Ovary (tissue), 9 donors: ENCODE results near the gene SLC28A2. TPM values are rescaled to one million over a fixed set of nuclear protein-coding genes. Genes with fewer than 3 reads are reported as not detected.

ENCODE experiments used
- DNase-seq, 5 donors: peaks; one replicate each; pipeline ENCODE4 v3.0.0-alpha.2; 2019 to 2020
- H3K27ac ChIP-seq, 2 donors: fragments of 200-600 bp; one replicate each; pipeline versions ENCODE4 v1.5.1 to v1.8.0; 2019 to 2022
- H3K27me3 ChIP-seq: fragments of 200-600 bp; one replicate; pipeline ENCODE4 v1.8.0; 2022
- H3K36me3 ChIP-seq: fragments of 200-600 bp; sonication (generic); one replicate; pipeline ENCODE4 v1.5.1; 2019
- H3K4me1 ChIP-seq: one replicate; pipeline ENCODE4 v1.8.1; 2013; ENCODE audit warnings: mild to moderate bottlenecking, moderate library complexity; ENCODE audit not compliant: insufficient read depth
- H3K4me3 ChIP-seq: fragments of 200-600 bp; sonication (generic); one replicate; pipeline ENCODE4 v1.5.1; 2017
- H3K9me3 ChIP-seq, 2 donors: fragments of 200-600 bp in 1 of 2; sonication (generic) in 1 of 2; one replicate each; pipeline versions ENCODE4 v1.5.1 to v1.8.1; 2013 to 2019; ENCODE audit warnings: mild to moderate bottlenecking in 1 of 2, moderate library complexity in 1 of 2
- EP300 ChIP-seq: sonication (generic); formaldehyde crosslinking; IDR thresholded peaks from one replicate; pipeline ENCODE4 v1.6.1; 2017; ENCODE audit warnings: antibody characterized with exemption
- POLR2A ChIP-seq: fragments of 450-650 bp; IDR thresholded peaks from one replicate; pipeline ENCODE4 v1.6.1; 2017; ENCODE audit warnings: antibody characterized with exemption, mild to moderate bottlenecking, moderate library complexity
- WGBS, 3 donors: extraction: QIAGEN DNeasy Blood & Tissue Kit in 1 of 3; methylation state at CpG; one replicate each; pipeline versions ENCODE4 v1.1.5 to v1.1.7; 2013 to 2017; 5-methylcytosine and 5-hydroxymethylcytosine counted together
- intact Hi-C, 4 donors: fragments of 100-400 bp; cut with DNase I; formaldehyde crosslinking; loops; one replicate each; pipeline versions ENCODE4 v1.11.0 to v1.15.1; 2022 to 2023
- polyA plus RNA-seq, 2 donors: library from polyadenylated mRNA; stranded (reverse); fragments of 200-250 nt in 1 of 2; fragments of 350-450 nt in 1 of 2; fragmentation: Illumina TruSeq in 1 of 2; extraction: RNeasy Lipid Tissue Mini Kit (QIAGEN cat#74804) in 1 of 2; gene quantifications; one replicate each; pipeline ENCODE4 v1.2.3, GENCODE V29; 2013 to 2014
- total RNA-seq, 7 donors: library from RNA; depleted of rRNA in 2 of 7; stranded (reverse); fragments of >200 nt in 2 of 7; fragmentation: NEBNext Ultra II Directional in 3 of 7; extraction: Animal tissue kit (Norgen Biotek cat#: 25700) in 3 of 7; gene quantifications; one replicate each; pipeline versions ENCODE4 v1.1.0 to v1.2.4, GENCODE V29; 2016 to 2023
- TF ChIP-seq, protein P1 (sequence below), 3 donors: fragments of 450-650 bp in 2 of 3; fragments of 200-600 bp in 1 of 3; IDR thresholded peaks; one replicate each; pipeline versions ENCODE4 v1.5.1 to v1.8.0; 2016 to 2022; ENCODE audit warnings: antibody characterized with exemption in 3 of 3, mild to moderate bottlenecking in 1 of 3
- donor health status: DM: no; HTN: no; CAD: no; lungs with moderate emphysema.
- donor health status: DM: no; HTN: no; CAD: no.
- donor health status: Bipolar disorder and iron deficiency.
- donor health status: DM: yes; HTN: yes; CAD: no.
- donor health status: DM: no; HTN: no; CAD: no.
- donor health status: DM: yes; HTN: yes; CAD: no.

SLC28A2 gene
- total and polyA plus RNA-seq, 9 donors: 0.06 to 0.31 (median 0.15) TPM; not detected in 5

DNA sequence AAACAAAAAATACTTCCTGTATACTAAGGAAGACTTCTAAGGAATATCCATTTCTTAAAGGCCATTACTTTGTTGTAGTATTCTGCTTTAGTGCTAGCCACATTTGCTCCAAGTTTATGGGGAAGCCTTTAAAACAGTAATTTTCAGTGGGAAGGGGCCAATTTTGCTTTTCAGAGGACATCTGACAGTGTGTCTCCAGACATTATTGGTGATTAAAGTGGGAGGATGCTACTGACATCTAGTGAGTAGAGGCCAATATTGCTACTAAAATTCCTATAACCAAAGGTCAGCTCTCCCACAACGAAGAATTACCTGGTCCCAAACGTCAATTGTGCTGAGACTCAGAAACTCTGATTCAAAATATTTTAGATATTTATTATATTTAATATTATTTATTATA lies 24.8 kb downstream of the SLC28A2 start:
- Histone ChIP-seq H3K9me3 (no peaks in the 10 kb centered on the region), H3K36me3 (no peaks in the 10 kb centered on the region), H3K4me3 (no peak overlapping the region), H3K27ac (no peak overlapping the region), H3K27me3 (no peaks in the 10 kb centered on the region), H3K4me1 (peaks cover 7% of the 10 kb centered on the region)
- TF ChIP-seq, protein P1, sequence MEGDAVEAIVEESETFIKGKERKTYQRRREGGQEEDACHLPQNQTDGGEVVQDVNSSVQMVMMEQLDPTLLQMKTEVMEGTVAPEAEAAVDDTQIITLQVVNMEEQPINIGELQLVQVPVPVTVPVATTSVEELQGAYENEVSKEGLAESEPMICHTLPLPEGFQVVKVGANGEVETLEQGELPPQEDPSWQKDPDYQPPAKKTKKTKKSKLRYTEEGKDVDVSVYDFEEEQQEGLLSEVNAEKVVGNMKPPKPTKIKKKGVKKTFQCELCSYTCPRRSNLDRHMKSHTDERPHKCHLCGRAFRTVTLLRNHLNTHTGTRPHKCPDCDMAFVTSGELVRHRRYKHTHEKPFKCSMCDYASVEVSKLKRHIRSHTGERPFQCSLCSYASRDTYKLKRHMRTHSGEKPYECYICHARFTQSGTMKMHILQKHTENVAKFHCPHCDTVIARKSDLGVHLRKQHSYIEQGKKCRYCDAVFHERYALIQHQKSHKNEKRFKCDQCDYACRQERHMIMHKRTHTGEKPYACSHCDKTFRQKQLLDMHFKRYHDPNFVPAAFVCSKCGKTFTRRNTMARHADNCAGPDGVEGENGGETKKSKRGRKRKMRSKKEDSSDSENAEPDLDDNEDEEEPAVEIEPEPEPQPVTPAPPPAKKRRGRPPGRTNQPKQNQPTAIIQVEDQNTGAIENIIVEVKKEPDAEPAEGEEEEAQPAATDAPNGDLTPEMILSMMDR (IDR thresholded peaks at IDR 0.05): peak in 1 of 3 donors; percentile 25
- no peak for TF ChIP-seq EP300
- WGBS, 3 donors: 0 to 3% (median 1%) methylated on average over 2 of the region's 2 CpGs
- intact Hi-C loops: no loop called here
- DNase-seq: no peak

DNA sequence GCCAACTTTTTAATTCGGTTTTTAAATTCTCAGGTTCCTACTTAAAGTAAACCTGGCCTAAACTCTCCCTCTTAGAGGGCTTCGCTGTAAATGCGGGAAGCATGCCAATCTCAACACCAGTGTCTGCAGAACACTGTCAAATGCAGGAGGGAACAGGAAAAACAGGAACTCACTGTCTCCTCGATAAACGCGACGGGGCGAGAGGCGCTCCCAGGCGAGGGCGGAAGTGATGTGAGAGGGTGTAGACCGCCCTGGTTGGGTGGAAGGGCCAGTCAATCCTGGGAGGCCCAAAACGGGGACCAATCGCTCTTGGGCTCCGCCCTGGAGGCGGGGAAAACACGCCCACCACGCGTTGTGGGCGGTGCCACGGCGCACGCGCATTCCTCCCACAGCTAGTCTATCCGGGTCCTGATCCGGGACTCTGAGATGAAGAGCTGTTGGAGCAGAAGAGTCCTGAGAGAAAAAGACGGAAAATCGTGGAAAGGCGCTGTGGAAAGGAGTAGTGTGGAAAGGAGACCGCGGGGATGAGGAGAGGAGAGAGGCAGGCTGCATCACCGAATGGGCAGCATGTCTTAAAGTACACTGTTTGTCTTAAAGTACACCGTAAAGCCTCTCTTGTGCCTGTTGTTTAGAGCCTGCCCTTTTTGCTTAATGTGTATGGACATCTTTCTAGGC lies 27.1 kb downstream of the SLC28A2 start:
- TF ChIP-seq, protein P1 (IDR thresholded peaks at IDR 0.05): no peak
- peak; percentile 79 for TF ChIP-seq POLR2A
- WGBS, 3 donors: 0 to 1% (median 0%) methylated on average over 33 of the region's 33 CpGs
- intact Hi-C loops: no loop called here
- Histone ChIP-seq H3K4me1 (peaks cover 7% of the 10 kb centered on the region), H3K4me3 (peak overlapping the region; percentile 64), H3K27ac (peak overlapping the region in 1 of 2 donors; percentile 73), H3K9me3 (no peaks in the 10 kb centered on the region), H3K27me3 (no peaks in the 10 kb centered on the region), H3K36me3 (no peaks in the 10 kb centered on the region)
- DNase-seq: peak; percentile 97 to 100 (median 98)

DNA sequence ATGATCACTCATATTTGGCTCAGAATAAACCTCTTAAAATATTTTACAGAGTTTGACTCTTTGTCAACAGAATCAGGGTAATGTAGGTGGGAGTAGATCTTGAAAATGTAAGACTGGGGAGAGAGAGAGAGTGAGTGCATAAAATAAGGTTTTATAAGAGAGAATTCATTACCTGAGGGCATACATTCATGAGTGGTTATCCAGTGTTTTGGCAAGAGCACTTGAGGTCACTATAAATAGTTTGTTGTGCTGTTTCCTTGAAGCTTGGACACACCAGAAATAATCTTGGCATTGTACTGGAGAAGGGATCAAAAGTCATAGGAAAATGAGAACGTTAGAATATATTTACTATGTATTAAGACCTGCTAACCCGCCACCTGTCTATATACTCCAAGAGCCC lies 33.4 kb downstream of the SLC28A2 start:
- WGBS, 3 donors: 56 to 62% (median 61%) methylated on average over 2 of the region's 2 CpGs
- DNase-seq: no peak
- Histone ChIP-seq H3K4me1 (no peaks in the 10 kb centered on the region), H3K9me3 (no peaks in the 10 kb centered on the region), H3K27me3 (no peaks in the 10 kb centered on the region), H3K4me3 (no peak overlapping the region), H3K27ac (no peak overlapping the region), H3K36me3 (no peaks in the 10 kb centered on the region)
- TF ChIP-seq, protein P1 (IDR thresholded peaks at IDR 0.05): no peak
- intact Hi-C loops: loop anchor here in 2 of 4 donors (10.0 kb wide), 2 partner anchors 81 to 121 kb away; no protein-coding TSS in a partner anchor

DNA sequence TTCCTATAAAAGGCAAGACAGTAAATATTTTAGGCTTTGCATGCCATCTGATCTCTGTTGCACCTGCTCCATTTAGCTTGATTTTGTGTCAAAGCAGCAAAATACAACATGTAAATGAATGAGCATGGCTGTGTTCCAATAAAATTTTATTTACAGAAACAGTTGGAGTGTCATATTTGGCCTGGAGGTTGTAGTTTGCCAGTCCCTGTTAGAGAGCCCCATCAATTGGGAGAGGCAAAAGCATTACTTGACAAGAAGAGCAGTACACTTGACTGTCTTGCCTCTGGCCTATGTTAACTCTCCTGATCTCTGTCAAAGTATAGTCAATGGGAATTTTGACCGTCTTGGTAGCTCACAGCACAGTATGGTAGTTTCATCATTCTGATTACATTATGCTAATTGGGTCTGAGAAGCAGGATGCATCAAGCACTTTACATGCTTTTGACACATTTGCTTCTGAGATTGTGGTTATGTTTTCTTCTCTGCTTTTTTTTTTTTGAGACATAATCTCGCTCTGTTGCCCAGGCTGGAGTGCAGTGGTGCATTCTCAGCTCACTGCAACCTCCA lies 35.4 kb downstream of the SLC28A2 start:
- no peaks in the 10 kb centered on the region for H3K4me1 ChIP-seq
- WGBS, 3 donors: 62 to 97% (median 88%) methylated on average over 2 of the region's 2 CpGs
- H3K4me3 ChIP-seq: no peak overlapping the region
- DNase-seq: no peak
- intact Hi-C loops: loop anchor here in 2 of 4 donors (10.0 kb wide), 2 partner anchors 83 to 123 kb away; no protein-coding TSS in a partner anchor
- no peaks in the 10 kb centered on the region for H3K27me3 ChIP-seq
- no peaks in the 10 kb centered on the region for H3K9me3 ChIP-seq
- TF ChIP-seq EP300 (no peak), POLR2A (no peak)
- TF ChIP-seq, protein P1 (IDR thresholded peaks at IDR 0.05): no peak
- no peak overlapping the region for H3K27ac ChIP-seq
- H3K36me3 ChIP-seq: no peaks in the 10 kb centered on the region
